K562 (cell line): ENCODE measurements around the gene SF3A2. TPM values are rescaled to one million over a fixed set of nuclear protein-coding genes. Genes with fewer than 3 reads are reported as not detected.
A peak's percentile ranks its signal among the peaks of the same experiment; 100 is the strongest.

Experiments
- ARID3B ChIP-seq: fragments of 250-450 bp; sonication (Bioruptor Pico); IDR thresholded peaks from 2 replicates; pipeline ENCODE4 v1.4.0; 2020; ENCODE audit warnings: borderline replicate concordance
- C11orf30 ChIP-seq: fragments of 450-650 bp; IDR thresholded peaks from 2 replicates; pipeline ENCODE4 v1.6.1; 2016; ENCODE audit warnings: low read depth, mild to moderate bottlenecking
- HIVEP1 ChIP-seq: fragments of 250-450 bp; sonication (Bioruptor Pico); IDR thresholded peaks from 2 replicates; pipeline ENCODE4 v1.4.0; 2020; ENCODE audit warnings: mild to moderate bottlenecking
- HMBOX1 ChIP-seq: sonication (generic); IDR thresholded peaks from 2 replicates; pipeline ENCODE4 v1.6.1; 2016
- HNRNPK ChIP-seq: fragments of 200-400 bp; formaldehyde crosslinking; IDR thresholded peaks from one replicate; pipeline ENCODE4 v1.6.1; 2018; ENCODE audit warnings: mild to moderate bottlenecking, low read depth, low read length; ENCODE audit not compliant: poor library complexity, severe bottlenecking
- HOMEZ ChIP-seq: fragments of 250-450 bp; sonication (Bioruptor Pico); IDR thresholded peaks from 2 replicates; pipeline ENCODE4 v1.4.0; 2020; ENCODE audit warnings: mild to moderate bottlenecking, moderate library complexity
- L3MBTL2 ChIP-seq: fragments of 450-650 bp; IDR thresholded peaks from 2 replicates; pipeline ENCODE4 v1.6.1; 2016; ENCODE audit warnings: mild to moderate bottlenecking, moderate library complexity
- MBD1 ChIP-seq: fragments of 250-450 bp; sonication (Bioruptor Pico); IDR thresholded peaks from 2 replicates; pipeline ENCODE4 v1.8.0; 2022; ENCODE audit warnings: inconsistent platforms
- NBN ChIP-seq: fragments of 450-650 bp; IDR thresholded peaks from 2 replicates; pipeline ENCODE4 v1.6.1; 2016; ENCODE audit warnings: low read depth, mild to moderate bottlenecking
- NCOA6 ChIP-seq: fragments of 450-650 bp; IDR thresholded peaks from 2 replicates; pipeline ENCODE4 v1.6.1; 2017; ENCODE audit warnings: mild to moderate bottlenecking
- NR3C1 ChIP-seq: sonication (generic); formaldehyde crosslinking; IDR thresholded peaks from 2 replicates; pipeline ENCODE4 v1.8.1; 2022; ENCODE audit warnings: missing genetic modification reagents
- RFX5 ChIP-seq: IDR thresholded peaks from 2 replicates; pipeline ENCODE4 v1.6.1; 2011; ENCODE audit warnings: low read depth, mild to moderate bottlenecking, improper control_type of control experiment, low read length
- SMAD3 ChIP-seq: fragments of 450-650 bp; formaldehyde crosslinking; conservative IDR thresholded peaks from 2 replicates; pipeline ENCODE4 v1.4.0; 2020; ENCODE audit warnings: mild to moderate bottlenecking
- SNAPC5 ChIP-seq: fragments of 250-450 bp; sonication (Bioruptor Pico); IDR thresholded peaks from 2 replicates; pipeline ENCODE4 v1.8.0; 2021; ENCODE audit warnings: moderate library complexity, mild to moderate bottlenecking, inconsistent platforms
- STAT5B ChIP-seq: fragments of 250-450 bp; sonication (Bioruptor Pico); IDR thresholded peaks from 2 replicates; pipeline ENCODE4 v1.8.0; 2021; ENCODE audit warnings: mild to moderate bottlenecking, inconsistent platforms
- TFE3 ChIP-seq: fragments of 450-650 bp; formaldehyde crosslinking; IDR thresholded peaks from 2 replicates; pipeline ENCODE4 v1.4.0; 2020; ENCODE audit warnings: mild to moderate bottlenecking, mixed read lengths
- THRAP3 ChIP-seq: fragments of 450-650 bp; IDR thresholded peaks from 2 replicates; pipeline ENCODE4 v1.6.1; 2016; ENCODE audit warnings: mild to moderate bottlenecking, inconsistent platforms, borderline replicate concordance
- XRCC5 ChIP-seq: fragments of 200-400 bp; formaldehyde crosslinking; IDR thresholded peaks from 2 replicates; pipeline ENCODE4 v1.6.1; 2017; ENCODE audit warnings: low read depth, mild to moderate bottlenecking, low read length
- ZBTB9 ChIP-seq: fragments of 450-650 bp; formaldehyde crosslinking; IDR thresholded peaks from 2 replicates; pipeline ENCODE4 v1.4.0; 2020; ENCODE audit warnings: mild to moderate bottlenecking, moderate library complexity
- polyA plus RNA-seq, 8 experiments: library from polyadenylated mRNA; depleted of rRNA in 4 of 8; stranded (reverse) in 5 of 8; unstranded in 3 of 8; fragments of >200 nt; fragmentation: Nextera tagmentation in 2 of 8; fragmentation: Illumina TruSeq in 1 of 8; extraction: Ambion mirVana in 2 of 8; extraction: Trizol in 1 of 8; gene quantifications; 2 replicates each; pipeline versions ENCODE4 v1.2.1 to v1.2.3, GENCODE V29; 2011 to 2014; ENCODE audit warnings: inconsistent platforms in 1 of 8, missing spikeins in 1 of 8
- total RNA-seq, 7 experiments: library from RNA; depleted of rRNA in 6 of 7; stranded (reverse); fragments of >200 nt in 6 of 7; fragmentation: Illumina TruSeq in 2 of 7; extraction: Trizol in 2 of 7; gene quantifications; 2 replicates each; pipeline versions ENCODE4 v1.2.1 to v1.2.3, GENCODE V29; 2011 to 2021; ENCODE audit warnings: low replicate concordance in 1 of 7

SF3A2 gene
- total and polyA plus RNA-seq, 9 of the 15 experiments (the other 6 are each of a cell fraction or from before 2014, with no cell fraction given) = 0.17 to 194 (median 22.8) TPM

- TF ChIP-seq TFE3 (CRISPR knock-in tag) (no peak), C11orf30 (no peak), THRAP3 (no peak), SNAPC5 (CRISPR knock-in tag) (no peak), L3MBTL2 (peak; percentile 57), XRCC5 (no peak), ZBTB9 (CRISPR knock-in tag) (no peak; the same call in 1 of the 2 replicates), SMAD3 (CRISPR knock-in tag) (no peak), HMBOX1 (no peak), HOMEZ (CRISPR knock-in tag) (no peak), STAT5B (CRISPR knock-in tag) (no peak), ARID3B (CRISPR knock-in tag) (no peak), RFX5 (no peak), HIVEP1 (no peak), NBN (peak; percentile 75), NR3C1 (CRISPR knock-in tag) (no peak), MBD1 (CRISPR knock-in tag) (no peak), HNRNPK (peak; percentile 16), NCOA6 (no peak)
Observed at GRCh38 chr19:2269244-2270156, 32.9 kb downstream of the SF3A2 start (continued).
